ENCODE results near the gene SNAI3. TPM values are rescaled to one million over a fixed set of nuclear protein-coding genes. Genes with fewer than 3 reads are reported as not detected.

SNAI3 gene
- total and polyA plus RNA-seq, 8 donors, result 0.19 to 1.9 (median 0.72) TPM

- ATAC-seq (no peak), DNase-seq (no peak), FAIRE-seq (no peak)
- TF ChIP-seq, protein P1, sequence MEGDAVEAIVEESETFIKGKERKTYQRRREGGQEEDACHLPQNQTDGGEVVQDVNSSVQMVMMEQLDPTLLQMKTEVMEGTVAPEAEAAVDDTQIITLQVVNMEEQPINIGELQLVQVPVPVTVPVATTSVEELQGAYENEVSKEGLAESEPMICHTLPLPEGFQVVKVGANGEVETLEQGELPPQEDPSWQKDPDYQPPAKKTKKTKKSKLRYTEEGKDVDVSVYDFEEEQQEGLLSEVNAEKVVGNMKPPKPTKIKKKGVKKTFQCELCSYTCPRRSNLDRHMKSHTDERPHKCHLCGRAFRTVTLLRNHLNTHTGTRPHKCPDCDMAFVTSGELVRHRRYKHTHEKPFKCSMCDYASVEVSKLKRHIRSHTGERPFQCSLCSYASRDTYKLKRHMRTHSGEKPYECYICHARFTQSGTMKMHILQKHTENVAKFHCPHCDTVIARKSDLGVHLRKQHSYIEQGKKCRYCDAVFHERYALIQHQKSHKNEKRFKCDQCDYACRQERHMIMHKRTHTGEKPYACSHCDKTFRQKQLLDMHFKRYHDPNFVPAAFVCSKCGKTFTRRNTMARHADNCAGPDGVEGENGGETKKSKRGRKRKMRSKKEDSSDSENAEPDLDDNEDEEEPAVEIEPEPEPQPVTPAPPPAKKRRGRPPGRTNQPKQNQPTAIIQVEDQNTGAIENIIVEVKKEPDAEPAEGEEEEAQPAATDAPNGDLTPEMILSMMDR (IDR thresholded peaks at IDR 0.05), result no peak
- Histone ChIP-seq H3K27me3 (no peaks in the 10 kb centered on the region), H3K4me3 (no peak overlapping the region), H3K27ac (no peak overlapping the region), H3K36me3 (peaks cover 0 to 8% (median 0%) of the 10 kb centered on the region in 3 donors), H3K4me1 (no peaks in the 10 kb centered on the region), H3K9me3 (no peaks in the 10 kb centered on the region)
- intact Hi-C loops (cut with DNase I), result loop anchor here in 1 of 3 donors (10.0 kb wide), 1 partner anchor 433 kb away; no protein-coding TSS in a partner anchor
- WGBS, 2 donors, result 45 to 61% methylated on average over 14 to 15 of the region's 15 CpGs
Observed at GRCh38 chr16:88731699-88732098, 45.4 kb upstream of the SNAI3 start.

DNA sequence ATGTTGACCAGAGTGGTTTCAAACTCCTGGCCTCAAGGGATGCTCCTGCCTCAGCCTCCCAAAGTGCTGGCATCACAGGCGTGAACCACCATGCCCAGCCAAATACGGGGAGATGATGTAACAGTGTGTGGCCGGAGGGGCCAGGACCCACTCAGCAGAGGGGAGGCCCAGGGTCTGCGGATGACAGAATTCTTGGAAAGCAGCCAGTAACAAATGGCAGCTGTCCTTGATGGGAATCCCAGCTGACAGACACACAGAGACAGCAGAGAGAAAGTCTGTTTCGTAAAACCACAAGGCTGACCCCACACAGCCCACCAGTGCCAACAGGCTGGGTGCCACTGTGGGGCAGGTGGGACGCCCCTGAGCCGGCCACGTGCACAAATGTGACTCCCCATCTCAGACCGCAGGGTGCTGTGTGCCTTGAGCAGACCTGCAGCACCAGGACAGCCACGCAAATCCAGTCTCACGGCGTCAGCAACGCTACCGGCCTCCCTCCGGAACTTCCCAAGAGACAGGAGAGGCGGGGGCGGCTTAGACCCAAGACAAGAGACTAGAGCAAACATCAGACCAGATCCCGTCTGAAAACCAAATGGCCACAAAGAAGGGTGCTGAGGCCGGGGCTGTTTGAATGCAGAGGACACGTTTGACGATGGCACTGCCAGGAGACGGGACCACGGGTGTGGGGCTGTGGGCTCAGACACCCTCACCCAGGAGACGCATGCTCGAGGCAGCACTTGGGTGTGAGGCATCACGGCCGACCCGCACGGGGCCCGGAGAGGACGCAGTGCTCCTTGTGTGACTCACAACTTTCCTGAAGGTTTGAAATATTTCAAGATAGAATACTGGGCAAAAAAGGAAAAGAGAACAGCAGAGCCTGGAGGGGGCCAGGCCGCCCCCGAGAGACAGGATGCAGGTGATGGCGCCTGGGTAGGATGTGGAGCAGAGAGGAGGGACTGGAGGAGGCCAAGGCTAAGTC lies 44.6 kb upstream of the SNAI3 start:
- FAIRE-seq (no peak), DNase-seq (no peak), ATAC-seq (no peak)
- intact Hi-C loops (cut with DNase I), result loop anchor here in 1 of 3 donors (10.0 kb wide), 1 partner anchor 434 kb away; no protein-coding TSS in a partner anchor
- H3K9me3 ChIP-seq, result no peaks in the 10 kb centered on the region
- TF ChIP-seq, protein P1 (IDR thresholded peaks at IDR 0.05), result no peak
- H3K4me1 ChIP-seq, result no peaks in the 10 kb centered on the region
- no peak overlapping the region for H3K27ac ChIP-seq
- 65 to 84% methylated on average over 31 to 34 of the region's 34 CpGs for WGBS, 2 donors
- H3K27me3 ChIP-seq, result no peaks in the 10 kb centered on the region
- peaks cover 0 to 8% (median 0%) of the 10 kb centered on the region in 3 donors for H3K36me3 ChIP-seq
- H3K4me3 ChIP-seq, result no peak overlapping the region

- DNase-seq (no peak), FAIRE-seq (no peak), ATAC-seq (peak in 1 of 4 donors; percentile 29)
- Histone ChIP-seq H3K4me1 (no peaks in the 10 kb centered on the region), H3K27me3 (no peaks in the 10 kb centered on the region), H3K9me3 (no peaks in the 10 kb centered on the region), H3K4me3 (no peak overlapping the region), H3K27ac (no peak overlapping the region), H3K36me3 (peaks cover 0 to 3% (median 0%) of the 10 kb centered on the region in 3 donors)
- 61 to 71% methylated on average over 17 to 20 of the region's 20 CpGs for WGBS, 2 donors
- intact Hi-C loops (cut with DNase I), result no loop called here
- TF ChIP-seq, protein P1 (IDR thresholded peaks at IDR 0.05), result no peak
Observed at GRCh38 chr16:88727871-88728270, 41.6 kb upstream of the SNAI3 start.

GRCh38 chr16:88726981-88727380 lies 40.7 kb upstream of the SNAI3 start:
- FAIRE-seq (no peak), ATAC-seq (no peak), DNase-seq (no peak)
- Histone ChIP-seq H3K36me3 (peaks cover 0 to 4% (median 0%) of the 10 kb centered on the region in 3 donors), H3K4me3 (no peak overlapping the region), H3K27me3 (no peaks in the 10 kb centered on the region), H3K27ac (no peak overlapping the region), H3K9me3 (no peaks in the 10 kb centered on the region), H3K4me1 (no peaks in the 10 kb centered on the region)
- intact Hi-C loops (cut with DNase I), result no loop called here
- TF ChIP-seq, protein P1 (IDR thresholded peaks at IDR 0.05), result no peak
- WGBS, 2 donors, result 91 to 94% methylated on average over 28 of the region's 28 CpGs

- FAIRE-seq (no peak), DNase-seq (no peak)
- 84 to 90% methylated on average over 14 to 17 of the region's 17 CpGs for WGBS, 2 donors
Observed at GRCh38 chr16:88726408-88726749, 40.1 kb upstream of the SNAI3 start.

More at GRCh38 chr16:88726408-88726749, 40.1 kb upstream of the SNAI3 start:
- Histone ChIP-seq H3K4me3 (no peak overlapping the region), H3K9me3 (no peaks in the 10 kb centered on the region), H3K36me3 (peaks cover 0 to 11% (median 0%) of the 10 kb centered on the region in 3 donors), H3K27me3 (no peaks in the 10 kb centered on the region), H3K4me1 (no peaks in the 10 kb centered on the region), H3K27ac (no peak overlapping the region)
- intact Hi-C loops (cut with DNase I), result no loop called here
- TF ChIP-seq, protein P1 (IDR thresholded peaks at IDR 0.05), result no peak
- ATAC-seq, result no peak
